ENCODE measurements around the gene CDH7.

DNA sequence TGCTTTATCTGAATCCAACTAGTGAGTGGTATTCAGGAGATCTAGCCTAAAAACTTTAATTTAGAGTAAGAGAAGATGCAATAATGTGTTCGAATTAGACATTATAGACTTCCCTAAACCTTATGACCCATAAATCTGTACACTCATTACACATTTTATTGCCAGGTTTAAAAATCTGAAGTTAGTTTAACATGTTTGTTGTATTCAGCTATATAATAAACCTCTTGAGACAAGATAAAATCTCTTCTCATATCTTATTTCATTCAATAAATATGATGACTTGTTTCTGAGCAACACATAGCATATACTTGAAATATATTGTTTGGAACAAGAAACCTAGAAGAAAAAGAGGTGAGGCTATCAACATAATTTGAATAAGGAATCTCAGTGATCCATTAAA lies 150.7 kb downstream of the CDH7 start:
- no peak for TF ChIP-seq POLR2A (IDR thresholded peaks at IDR 0.05)
- TF ChIP-seq, protein P1, sequence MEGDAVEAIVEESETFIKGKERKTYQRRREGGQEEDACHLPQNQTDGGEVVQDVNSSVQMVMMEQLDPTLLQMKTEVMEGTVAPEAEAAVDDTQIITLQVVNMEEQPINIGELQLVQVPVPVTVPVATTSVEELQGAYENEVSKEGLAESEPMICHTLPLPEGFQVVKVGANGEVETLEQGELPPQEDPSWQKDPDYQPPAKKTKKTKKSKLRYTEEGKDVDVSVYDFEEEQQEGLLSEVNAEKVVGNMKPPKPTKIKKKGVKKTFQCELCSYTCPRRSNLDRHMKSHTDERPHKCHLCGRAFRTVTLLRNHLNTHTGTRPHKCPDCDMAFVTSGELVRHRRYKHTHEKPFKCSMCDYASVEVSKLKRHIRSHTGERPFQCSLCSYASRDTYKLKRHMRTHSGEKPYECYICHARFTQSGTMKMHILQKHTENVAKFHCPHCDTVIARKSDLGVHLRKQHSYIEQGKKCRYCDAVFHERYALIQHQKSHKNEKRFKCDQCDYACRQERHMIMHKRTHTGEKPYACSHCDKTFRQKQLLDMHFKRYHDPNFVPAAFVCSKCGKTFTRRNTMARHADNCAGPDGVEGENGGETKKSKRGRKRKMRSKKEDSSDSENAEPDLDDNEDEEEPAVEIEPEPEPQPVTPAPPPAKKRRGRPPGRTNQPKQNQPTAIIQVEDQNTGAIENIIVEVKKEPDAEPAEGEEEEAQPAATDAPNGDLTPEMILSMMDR (IDR thresholded peaks at IDR 0.05): no peak
